ENCODE data around the gene RNF220.
"Not testable (repeated sequence)": the region's sequence is repeated elsewhere in the genome, so short reads cannot be mapped to it uniquely, and the experiment has no call there.

RNF220 gene

GRCh38 chr1:44660176-44660575 is 255.1 kb downstream of the RNF220 start:
- Histone ChIP-seq H3K27ac (ENCODE audit: insufficient read depth in 1 of 2, low read depth in 1 of 2, low read length in 2 of 2, poor library complexity in 1 of 2, severe bottlenecking in 2 of 2) (no peak overlapping the region), H3K4me1 (ENCODE audit: control extremely low read depth in 1 of 4, control insufficient read depth in 4 of 4, insufficient read depth in 4 of 4, low read length in 3 of 4) (peaks cover 0 to 25% (median 19%) of the 10 kb centered on the region in 4 experiments), H3K4me3 (ENCODE audit: control insufficient read depth in 1 of 7, extremely low read depth in 1 of 7, insufficient read depth in 4 of 7, low read depth in 2 of 7, low read length in 6 of 7) (no peak overlapping the region), H3K9me3 (ENCODE audit: control extremely low read depth in 1 of 5, control insufficient read depth in 4 of 5, insufficient read depth in 2 of 5, low read depth in 1 of 5, low read length in 4 of 5) (no peaks in the 10 kb centered on the region), H3K36me3 (ENCODE audit: control insufficient read depth in 4 of 4, insufficient read depth in 4 of 4, low read length in 3 of 4) (peaks cover 0 to 6% (median 3%) of the 10 kb centered on the region in 4 experiments), H3K27me3 (replicated peaks in 2 of 5; ENCODE audit: control insufficient read depth in 4 of 5, insufficient read depth in 5 of 5, low read length in 4 of 5) (no peaks in the 10 kb centered on the region)
- POLR2A ChIA-PET = no interaction called here
- 91% methylated on average over 9 of the region's 9 CpGs for WGBS (ENCODE audit: insufficient coverage)
- no peak for DNase-seq
- CTCF ChIA-PET = no interaction called here

- Histone ChIP-seq H3K4me3 (ENCODE audit: control insufficient read depth in 1 of 7, extremely low read depth in 1 of 7, insufficient read depth in 4 of 7, low read depth in 2 of 7, low read length in 6 of 7) (no peak overlapping the region), H3K4me1 (ENCODE audit: control extremely low read depth in 1 of 4, control insufficient read depth in 4 of 4, insufficient read depth in 4 of 4, low read length in 3 of 4) (peaks cover 0 to 25% (median 19%) of the 10 kb centered on the region in 4 experiments), H3K27me3 (replicated peaks in 2 of 5; ENCODE audit: control insufficient read depth in 4 of 5, insufficient read depth in 5 of 5, low read length in 4 of 5) (no peaks in the 10 kb centered on the region), H3K27ac (ENCODE audit: insufficient read depth in 1 of 2, low read depth in 1 of 2, low read length in 2 of 2, poor library complexity in 1 of 2, severe bottlenecking in 2 of 2) (no peak overlapping the region), H3K9me3 (ENCODE audit: control extremely low read depth in 1 of 5, control insufficient read depth in 4 of 5, insufficient read depth in 2 of 5, low read depth in 1 of 5, low read length in 4 of 5) (no peaks in the 10 kb centered on the region), H3K36me3 (ENCODE audit: control insufficient read depth in 4 of 4, insufficient read depth in 4 of 4, low read length in 3 of 4) (peaks cover 0 to 5% (median 3%) of the 10 kb centered on the region in 4 experiments)
- 35% methylated on average over 13 of the region's 15 CpGs for WGBS (ENCODE audit: insufficient coverage)
- DNase-seq = peak in 2 of 3 donors; percentile 69 to 76
- ChIA-PET CTCF (interaction anchor here (1.0 to 3.2 kb wide), 4 partner anchors 9 to 30 kb away, joined by 3 to 14 read pairs (median 7); no protein-coding TSS in a partner anchor), POLR2A (interaction anchor here (1.2 kb wide), 1 partner anchor 59 kb away, joined by 3 read pairs; no protein-coding TSS in a partner anchor)
Observed at GRCh38 chr1:44661781-44662682, 257.0 kb downstream of the RNF220 start.

DNA sequence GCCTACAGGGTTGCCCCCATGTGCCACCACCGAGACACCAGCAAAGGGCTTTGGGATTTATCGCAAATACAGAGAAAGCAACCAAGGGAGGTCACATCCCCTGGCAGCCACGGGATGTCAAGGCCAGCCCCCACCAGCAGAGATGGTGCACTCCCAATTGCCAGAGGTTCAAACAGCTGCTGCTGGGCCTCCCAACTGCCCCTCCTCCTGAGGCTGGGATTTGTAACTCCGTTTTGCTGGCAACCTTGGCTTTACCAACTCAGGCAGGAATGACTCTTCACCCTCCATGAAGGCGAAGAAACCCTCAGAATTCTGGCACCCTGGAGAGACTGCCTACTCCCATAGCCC is 257.6 kb downstream of the RNF220 start:
- POLR2A ChIA-PET = interaction anchor here (1.2 kb wide), 1 partner anchor 58 kb away, joined by 3 read pairs; no protein-coding TSS in a partner anchor
- Histone ChIP-seq H3K4me3 (ENCODE audit: control insufficient read depth in 1 of 7, extremely low read depth in 1 of 7, insufficient read depth in 4 of 7, low read depth in 2 of 7, low read length in 6 of 7) (no peak overlapping the region), H3K27me3 (replicated peaks in 2 of 5; ENCODE audit: control insufficient read depth in 4 of 5, insufficient read depth in 5 of 5, low read length in 4 of 5) (no peaks in the 10 kb centered on the region), H3K36me3 (ENCODE audit: control insufficient read depth in 4 of 4, insufficient read depth in 4 of 4, low read length in 3 of 4) (peaks cover 0 to 5% (median 3%) of the 10 kb centered on the region in 4 experiments), H3K4me1 (ENCODE audit: control extremely low read depth in 1 of 4, control insufficient read depth in 4 of 4, insufficient read depth in 4 of 4, low read length in 3 of 4) (peaks cover 0 to 25% (median 19%) of the 10 kb centered on the region in 4 experiments), H3K27ac (ENCODE audit: insufficient read depth in 1 of 2, low read depth in 1 of 2, low read length in 2 of 2, poor library complexity in 1 of 2, severe bottlenecking in 2 of 2) (no peak overlapping the region), H3K9me3 (ENCODE audit: control extremely low read depth in 1 of 5, control insufficient read depth in 4 of 5, insufficient read depth in 2 of 5, low read depth in 1 of 5, low read length in 4 of 5) (no peaks in the 10 kb centered on the region)
- no peak for DNase-seq
- CTCF ChIA-PET = interaction anchor here (1.1 to 3.2 kb wide), 3 partner anchors 9 to 21 kb away, joined by 3 to 14 read pairs (median 10); no protein-coding TSS in a partner anchor
- WGBS (ENCODE audit: insufficient coverage) = 97% methylated on average over 4 of the region's 5 CpGs

- no peak for DNase-seq
- 92% methylated on average over 5 of the region's 5 CpGs for WGBS (ENCODE audit: insufficient coverage)
- Histone ChIP-seq H3K36me3 (ENCODE audit: control insufficient read depth in 4 of 4, insufficient read depth in 4 of 4, low read length in 3 of 4) (peaks cover 0 to 5% (median 3%) of the 10 kb centered on the region in 4 experiments), H3K27ac (ENCODE audit: insufficient read depth in 1 of 2, low read depth in 1 of 2, low read length in 2 of 2, poor library complexity in 1 of 2, severe bottlenecking in 2 of 2) (no peak overlapping the region), H3K9me3 (ENCODE audit: control extremely low read depth in 1 of 5, control insufficient read depth in 4 of 5, insufficient read depth in 2 of 5, low read depth in 1 of 5, low read length in 4 of 5) (no peaks in the 10 kb centered on the region), H3K4me3 (ENCODE audit: control insufficient read depth in 1 of 7, extremely low read depth in 1 of 7, insufficient read depth in 4 of 7, low read depth in 2 of 7, low read length in 6 of 7) (no peak overlapping the region), H3K4me1 (ENCODE audit: control extremely low read depth in 1 of 4, control insufficient read depth in 4 of 4, insufficient read depth in 4 of 4, low read length in 3 of 4) (peaks cover 0 to 25% (median 19%) of the 10 kb centered on the region in 4 experiments), H3K27me3 (replicated peaks in 2 of 5; ENCODE audit: control insufficient read depth in 4 of 5, insufficient read depth in 5 of 5, low read length in 4 of 5) (no peaks in the 10 kb centered on the region)
- ChIA-PET POLR2A (interaction anchor here (1.2 kb wide), 1 partner anchor 57 kb away, joined by 3 read pairs; no protein-coding TSS in a partner anchor), CTCF (interaction anchor here (0.7 to 3.2 kb wide), 3 partner anchors 9 to 448 kb away, joined by 3 to 14 read pairs (median 10); no protein-coding TSS in a partner anchor)
Observed at GRCh38 chr1:44663417-44663816, 258.4 kb downstream of the RNF220 start.

DNA sequence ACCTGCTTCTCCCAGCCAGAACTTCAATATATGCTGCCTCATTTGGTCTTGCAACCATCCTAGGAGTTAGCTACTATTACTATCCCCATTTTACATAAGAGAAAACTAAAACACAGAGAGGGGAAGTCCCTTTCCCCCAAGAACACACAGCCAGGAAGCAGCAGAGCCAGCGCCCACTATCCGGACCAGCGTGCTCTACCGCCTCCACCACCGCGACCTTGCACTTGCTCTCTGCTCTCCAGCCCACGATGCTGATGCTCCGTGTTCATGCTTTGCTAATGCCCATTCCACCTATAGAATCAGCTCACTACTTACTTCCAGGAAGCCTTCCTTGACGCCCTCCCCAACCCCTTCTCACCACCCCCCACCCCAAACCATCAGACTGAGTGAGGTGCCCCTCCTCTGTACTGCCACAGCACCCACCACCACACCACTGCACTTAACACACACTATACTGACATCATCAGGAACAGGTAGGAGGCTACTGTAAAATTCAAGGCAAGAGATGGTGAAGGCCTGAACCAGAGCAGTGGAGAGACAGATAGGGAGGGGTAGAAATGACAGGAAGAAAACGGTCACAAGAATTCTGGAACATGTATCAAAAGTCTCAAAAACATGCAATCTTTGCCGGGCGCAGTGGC is 259.8 kb downstream of the RNF220 start:
- Histone ChIP-seq H3K27me3 (replicated peaks in 2 of 5; ENCODE audit: control insufficient read depth in 4 of 5, insufficient read depth in 5 of 5, low read length in 4 of 5) (no peaks in the 10 kb centered on the region), H3K9me3 (ENCODE audit: control extremely low read depth in 1 of 5, control insufficient read depth in 4 of 5, insufficient read depth in 2 of 5, low read depth in 1 of 5, low read length in 4 of 5) (no peaks in the 10 kb centered on the region), H3K27ac (ENCODE audit: insufficient read depth in 1 of 2, low read depth in 1 of 2, low read length in 2 of 2, poor library complexity in 1 of 2, severe bottlenecking in 2 of 2) (no peak overlapping the region), H3K4me3 (ENCODE audit: control insufficient read depth in 1 of 7, extremely low read depth in 1 of 7, insufficient read depth in 4 of 7, low read depth in 2 of 7, low read length in 6 of 7) (peak overlapping the region in 2 of 7 experiments; percentile 17 to 25), H3K36me3 (ENCODE audit: control insufficient read depth in 4 of 4, insufficient read depth in 4 of 4, low read length in 3 of 4) (peaks cover 0 to 2% (median 0%) of the 10 kb centered on the region in 4 experiments), H3K4me1 (ENCODE audit: control extremely low read depth in 1 of 4, control insufficient read depth in 4 of 4, insufficient read depth in 4 of 4, low read length in 3 of 4) (peaks cover 0 to 25% (median 19%) of the 10 kb centered on the region in 4 experiments)
- POLR2A ChIA-PET = no interaction called here
- WGBS (ENCODE audit: insufficient coverage) = 67% methylated on average over 4 of the region's 12 CpGs
- CTCF ChIA-PET = interaction anchor here (0.7 to 1.3 kb wide), 3 partner anchors 28 to 65 kb away, joined by 3 read pairs; no protein-coding TSS in a partner anchor
- peak in 2 of 3 donors; percentile 27 to 35 for DNase-seq

DNA sequence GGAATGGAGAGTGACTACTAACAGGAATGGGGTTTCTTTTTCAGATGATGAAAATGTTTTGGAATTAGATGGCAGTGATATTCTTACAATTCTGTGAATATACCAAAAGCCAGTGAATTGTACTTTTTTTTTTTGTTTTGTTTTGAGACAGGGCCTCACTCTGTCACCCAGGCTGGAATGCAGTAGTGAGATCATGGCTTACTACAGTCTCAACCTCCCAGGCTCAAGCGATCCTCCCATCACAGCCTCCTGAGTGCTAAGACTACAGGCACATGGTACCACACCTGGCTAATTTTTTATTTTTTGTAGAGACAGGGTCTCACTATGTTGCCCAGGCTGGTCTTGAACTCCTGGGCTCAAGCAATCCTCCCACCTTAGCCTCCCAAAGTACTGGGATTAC is 261.7 kb downstream of the RNF220 start:
- WGBS (ENCODE audit: insufficient coverage) = no CpG with 5 or more reads among the region's 1 CpG
- DNase-seq; H3K27me3 ChIP-seq (replicated peaks in 2 of 5; ENCODE audit: control insufficient read depth in 4 of 5, insufficient read depth in 5 of 5, low read length in 4 of 5); H3K36me3 ChIP-seq (ENCODE audit: control insufficient read depth in 4 of 4, insufficient read depth in 4 of 4, low read length in 3 of 4); H3K9me3 ChIP-seq (ENCODE audit: control extremely low read depth in 1 of 5, control insufficient read depth in 4 of 5, insufficient read depth in 2 of 5, low read depth in 1 of 5, low read length in 4 of 5); CTCF ChIA-PET; POLR2A ChIA-PET; H3K27ac ChIP-seq (ENCODE audit: insufficient read depth in 1 of 2, low read depth in 1 of 2, low read length in 2 of 2, poor library complexity in 1 of 2, severe bottlenecking in 2 of 2); H3K4me3 ChIP-seq (ENCODE audit: control insufficient read depth in 1 of 7, extremely low read depth in 1 of 7, insufficient read depth in 4 of 7, low read depth in 2 of 7, low read length in 6 of 7): not testable (repeated sequence)
- H3K4me1 ChIP-seq (ENCODE audit: control extremely low read depth in 1 of 4, control insufficient read depth in 4 of 4, insufficient read depth in 4 of 4, low read length in 3 of 4) = peaks cover 1 to 31% (median 26%) of the 10 kb centered on the region in 4 experiments
